ENCODE results near the gene ZNF774.

- no peak for TF ChIP-seq EZH2 (IDR thresholded peaks at IDR 0.05)
- TF ChIP-seq, protein P1, sequence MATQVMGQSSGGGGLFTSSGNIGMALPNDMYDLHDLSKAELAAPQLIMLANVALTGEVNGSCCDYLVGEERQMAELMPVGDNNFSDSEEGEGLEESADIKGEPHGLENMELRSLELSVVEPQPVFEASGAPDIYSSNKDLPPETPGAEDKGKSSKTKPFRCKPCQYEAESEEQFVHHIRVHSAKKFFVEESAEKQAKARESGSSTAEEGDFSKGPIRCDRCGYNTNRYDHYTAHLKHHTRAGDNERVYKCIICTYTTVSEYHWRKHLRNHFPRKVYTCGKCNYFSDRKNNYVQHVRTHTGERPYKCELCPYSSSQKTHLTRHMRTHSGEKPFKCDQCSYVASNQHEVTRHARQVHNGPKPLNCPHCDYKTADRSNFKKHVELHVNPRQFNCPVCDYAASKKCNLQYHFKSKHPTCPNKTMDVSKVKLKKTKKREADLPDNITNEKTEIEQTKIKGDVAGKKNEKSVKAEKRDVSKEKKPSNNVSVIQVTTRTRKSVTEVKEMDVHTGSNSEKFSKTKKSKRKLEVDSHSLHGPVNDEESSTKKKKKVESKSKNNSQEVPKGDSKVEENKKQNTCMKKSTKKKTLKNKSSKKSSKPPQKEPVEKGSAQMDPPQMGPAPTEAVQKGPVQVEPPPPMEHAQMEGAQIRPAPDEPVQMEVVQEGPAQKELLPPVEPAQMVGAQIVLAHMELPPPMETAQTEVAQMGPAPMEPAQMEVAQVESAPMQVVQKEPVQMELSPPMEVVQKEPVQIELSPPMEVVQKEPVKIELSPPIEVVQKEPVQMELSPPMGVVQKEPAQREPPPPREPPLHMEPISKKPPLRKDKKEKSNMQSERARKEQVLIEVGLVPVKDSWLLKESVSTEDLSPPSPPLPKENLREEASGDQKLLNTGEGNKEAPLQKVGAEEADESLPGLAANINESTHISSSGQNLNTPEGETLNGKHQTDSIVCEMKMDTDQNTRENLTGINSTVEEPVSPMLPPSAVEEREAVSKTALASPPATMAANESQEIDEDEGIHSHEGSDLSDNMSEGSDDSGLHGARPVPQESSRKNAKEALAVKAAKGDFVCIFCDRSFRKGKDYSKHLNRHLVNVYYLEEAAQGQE (IDR thresholded peaks at IDR 0.05; ENCODE audit: low read depth) = no peak
- TF ChIP-seq CTCF (IDR thresholded peaks at IDR 0.05 in 2 of 3, conservative IDR thresholded peaks at IDR 0.05 in 1 of 3; ENCODE audit: borderline replicate concordance in 1 of 3, insufficient read depth in 1 of 3, low read depth in 2 of 3, low read length in 2 of 3) = no peak
- TF ChIP-seq CEBPB (IDR thresholded peaks at IDR 0.05; ENCODE audit: low read depth) = no peak
Measured at GRCh38 chr15:90305932-90306331, 46.2 kb upstream of the ZNF774 start.
